HG03066 (cell line): ENCODE data around the gene NDUFS3.
A peak's percentile ranks its signal among the peaks of the same experiment; 100 is the strongest.
"Not testable (repeated sequence)": the region's sequence is repeated elsewhere in the genome, so short reads cannot be mapped to it uniquely, and the experiment has no call there.

Experiments used
- ATAC-seq: cut with Tn5 transposase; IDR thresholded peaks from one replicate; pipeline ENCODE4 v1.9.1; 2021; ENCODE audit warnings: low read depth; ENCODE audit not compliant: unreplicated experiment

Gene NDUFS3

DNA sequence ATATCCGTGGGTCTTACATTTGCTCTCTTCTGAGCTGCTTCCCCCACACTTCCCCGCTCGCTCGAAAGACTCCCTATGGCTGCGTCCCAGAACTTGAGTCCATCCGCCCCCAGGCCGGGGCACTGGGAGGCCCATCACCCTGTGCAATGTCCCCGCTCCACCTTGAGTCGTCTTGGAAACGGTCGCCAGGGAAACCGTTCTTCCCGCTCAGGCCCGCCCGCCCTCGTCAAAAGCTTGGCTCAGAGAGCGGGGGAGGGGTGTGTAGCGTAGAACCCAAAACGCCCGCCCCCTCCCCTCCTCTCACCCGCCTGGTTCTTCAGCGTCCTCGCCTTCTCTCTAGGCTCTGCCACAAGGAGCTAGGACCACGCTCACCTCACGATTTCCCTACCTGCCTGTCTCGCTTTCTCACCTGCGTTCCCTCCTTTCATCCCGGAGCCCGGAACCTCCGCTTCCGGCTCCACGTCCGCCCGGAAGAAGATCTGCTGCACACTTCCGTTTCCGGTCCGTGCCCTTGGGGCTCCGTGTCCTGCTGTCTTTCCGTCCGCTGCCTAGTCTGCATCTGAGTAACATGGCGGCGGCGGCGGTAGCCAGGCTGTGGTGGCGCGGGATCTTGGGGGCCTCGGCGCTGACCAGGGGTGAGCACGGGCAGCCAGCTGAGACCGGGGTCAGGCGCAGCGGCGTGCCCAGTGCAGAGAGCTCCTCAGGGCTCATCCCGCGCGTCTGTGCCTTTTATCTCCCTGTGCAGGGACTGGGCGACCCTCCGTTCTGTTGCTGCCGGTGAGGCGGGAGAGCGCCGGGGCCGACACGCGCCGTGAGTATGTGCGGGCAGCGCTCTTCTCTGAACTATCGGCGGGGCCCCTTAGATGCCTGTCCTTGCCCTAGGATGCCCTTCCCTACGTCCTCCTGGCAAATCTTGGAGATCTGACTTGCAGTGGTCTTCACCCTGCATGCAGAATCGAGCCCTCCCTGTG, at the start of gene NDUFS3, which contains the start of gene KBTBD4:
TSS of gene NDUFS3 (plus strand) at position 551 of the 971 bp plus-strand sequence. CDS start at position 569, 18 bp downstream.
TSS of gene KBTBD4 (minus strand) at position 447 of the 971 bp plus-strand sequence. CDS start at position 428, 19 bp downstream.
- peak; percentile 97 for ATAC-seq

DNA sequence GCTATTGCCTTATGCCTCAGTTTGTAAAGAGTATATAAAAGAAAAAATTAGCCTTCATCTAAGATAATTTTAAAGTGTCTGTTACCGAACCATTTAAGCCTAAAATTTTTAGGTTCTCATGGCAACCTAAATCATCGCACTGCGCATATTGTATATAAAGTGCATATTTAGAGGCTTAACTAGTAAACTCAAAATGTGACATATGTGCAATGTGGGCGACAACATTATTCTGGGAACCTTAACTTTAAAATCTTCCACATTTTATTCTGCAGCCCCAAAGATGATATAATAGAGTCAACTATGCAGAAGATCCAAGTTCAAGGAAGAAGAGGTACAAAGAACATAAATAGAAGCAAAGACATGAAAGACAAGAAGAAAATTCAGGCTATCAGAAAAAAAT, 48.9 kb upstream of the NDUFS3 start:
- no peak for ATAC-seq

DNA sequence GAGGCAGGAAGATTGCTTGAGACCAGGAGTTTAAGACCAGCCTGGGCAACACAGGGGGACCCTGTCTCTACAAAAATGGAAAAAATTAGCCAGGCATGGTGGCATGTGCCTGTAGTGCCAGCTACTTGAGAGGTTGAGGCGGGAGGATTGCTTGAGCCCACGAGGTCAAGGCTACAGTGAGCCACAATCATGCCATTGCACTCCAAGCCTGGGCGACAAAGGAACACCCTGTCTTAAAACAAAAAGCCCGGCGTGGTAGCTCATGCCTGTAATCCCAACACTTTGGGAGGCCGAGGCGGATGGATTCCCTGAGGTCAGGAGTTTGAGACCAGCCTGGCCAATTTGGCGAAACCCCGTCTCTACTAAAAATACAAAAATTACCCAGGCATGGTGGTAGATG, 48.2 kb upstream of the NDUFS3 start:
- ATAC-seq = not testable (repeated sequence)

DNA sequence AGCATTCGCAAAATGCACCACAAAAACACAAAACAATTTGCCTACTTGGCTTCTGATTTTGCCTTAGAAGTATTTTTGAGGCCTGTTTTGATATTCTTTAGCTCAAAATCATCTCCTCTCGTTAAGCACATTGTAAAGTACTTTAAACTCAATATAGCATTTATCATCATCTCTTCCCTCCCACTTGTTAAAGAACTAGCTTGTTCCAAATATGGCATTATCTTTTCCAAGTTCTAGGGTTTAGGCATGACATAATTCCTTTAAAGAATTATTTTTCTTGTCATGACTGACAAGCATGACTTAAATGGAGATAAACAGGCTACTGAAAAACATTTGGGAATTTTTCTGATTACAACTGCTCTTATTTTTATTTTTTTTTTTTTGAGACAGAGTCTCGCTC, 47.2 kb upstream of the NDUFS3 start:
- no peak for ATAC-seq

DNA sequence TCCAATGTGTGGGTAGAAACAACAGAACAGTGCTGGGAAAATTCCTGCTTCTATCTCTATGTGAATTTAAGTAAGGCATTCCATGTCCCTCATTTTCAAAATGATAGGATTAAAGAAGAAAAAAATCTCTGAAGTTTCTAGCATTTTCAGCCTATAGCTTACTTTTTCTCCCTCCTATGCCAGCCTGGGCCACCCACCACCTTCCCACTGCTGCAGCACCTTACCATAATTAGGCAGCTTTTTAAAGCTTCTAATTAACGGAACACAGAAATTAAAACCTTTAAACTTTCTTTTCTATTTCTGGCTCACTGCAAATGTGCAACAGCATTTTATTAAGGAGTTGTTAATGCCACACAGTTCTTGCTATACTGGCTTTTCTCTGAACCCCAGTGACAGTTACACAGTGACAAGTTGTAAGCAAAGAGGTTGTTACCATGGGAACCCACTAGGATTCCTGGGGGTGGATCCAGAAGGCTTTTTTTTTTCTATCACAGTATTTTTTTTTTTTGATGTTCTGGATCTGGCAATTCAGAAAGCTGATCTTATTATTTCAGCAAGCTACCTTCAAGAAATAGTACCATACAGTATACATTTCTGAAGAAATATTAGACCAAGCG, 46.2 kb upstream of the NDUFS3 start:
- no peak for ATAC-seq

DNA sequence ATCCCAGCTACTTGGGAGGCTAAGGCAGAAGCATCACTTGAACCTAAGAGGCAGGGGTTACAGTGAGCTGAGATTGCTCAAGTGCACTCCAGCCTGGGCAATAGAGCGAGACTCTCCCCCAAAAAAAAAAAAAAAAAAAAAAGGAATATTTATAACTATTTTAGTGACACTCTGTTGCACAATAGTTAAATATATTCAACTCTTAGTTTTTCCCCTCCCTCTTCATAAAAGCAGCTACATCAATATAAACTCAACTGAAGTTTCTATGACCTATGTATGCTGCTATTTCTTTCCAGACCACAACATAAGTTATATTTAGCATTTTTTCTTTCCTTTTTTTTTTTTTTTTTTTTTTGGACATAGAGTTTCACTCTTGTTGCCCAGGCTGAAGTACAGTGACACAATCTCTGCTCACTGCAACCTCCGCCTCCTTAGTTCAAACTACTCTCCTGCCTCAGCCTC, 45.2 kb upstream of the NDUFS3 start:
- ATAC-seq = no peak

DNA sequence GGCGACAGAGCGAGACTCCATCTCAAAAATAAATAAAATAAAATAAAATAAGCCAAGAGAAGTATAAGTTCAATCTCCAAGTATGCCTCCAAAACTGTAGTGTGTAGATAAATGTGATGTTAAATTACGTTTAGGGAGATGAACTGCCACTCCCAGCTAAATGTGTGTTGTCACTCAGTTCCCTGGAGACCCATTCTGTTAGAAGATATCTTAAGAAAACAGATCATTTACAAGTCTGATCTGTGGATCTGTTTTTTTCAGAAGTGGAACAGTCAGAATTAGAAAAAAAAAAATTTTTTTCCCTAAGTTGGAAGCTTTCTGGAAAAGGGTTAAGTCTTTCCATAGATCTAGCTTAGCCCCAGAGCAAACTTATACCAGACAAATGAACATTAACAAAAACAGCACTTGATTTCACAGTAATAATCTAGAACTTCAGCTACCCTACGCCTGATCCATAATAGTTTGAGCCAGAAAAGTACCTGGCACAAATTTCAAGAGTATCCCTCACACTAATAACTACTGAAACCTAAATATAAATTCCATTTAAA, 44.1 kb upstream of the NDUFS3 start:
- no peak for ATAC-seq

DNA sequence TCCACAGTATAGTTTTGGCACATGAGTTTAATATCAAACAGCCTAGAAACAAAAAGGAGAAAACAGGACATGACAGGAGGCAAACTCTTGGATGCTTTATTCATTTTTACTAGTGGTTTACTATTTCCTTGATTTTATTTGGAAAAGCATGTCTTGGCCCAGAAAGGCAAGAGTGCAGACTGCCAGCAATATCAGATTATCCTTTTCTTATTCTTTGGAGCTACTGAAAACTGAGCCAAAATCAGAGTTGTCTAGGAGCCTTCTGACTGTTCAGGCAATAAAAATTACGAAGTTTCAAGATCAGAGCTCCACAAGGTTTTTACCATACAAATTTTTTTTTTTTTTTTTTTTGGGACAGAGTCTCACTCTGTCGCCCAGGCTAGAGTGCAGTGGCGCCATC, 42.0 kb upstream of the NDUFS3 start:
- no peak for ATAC-seq

DNA sequence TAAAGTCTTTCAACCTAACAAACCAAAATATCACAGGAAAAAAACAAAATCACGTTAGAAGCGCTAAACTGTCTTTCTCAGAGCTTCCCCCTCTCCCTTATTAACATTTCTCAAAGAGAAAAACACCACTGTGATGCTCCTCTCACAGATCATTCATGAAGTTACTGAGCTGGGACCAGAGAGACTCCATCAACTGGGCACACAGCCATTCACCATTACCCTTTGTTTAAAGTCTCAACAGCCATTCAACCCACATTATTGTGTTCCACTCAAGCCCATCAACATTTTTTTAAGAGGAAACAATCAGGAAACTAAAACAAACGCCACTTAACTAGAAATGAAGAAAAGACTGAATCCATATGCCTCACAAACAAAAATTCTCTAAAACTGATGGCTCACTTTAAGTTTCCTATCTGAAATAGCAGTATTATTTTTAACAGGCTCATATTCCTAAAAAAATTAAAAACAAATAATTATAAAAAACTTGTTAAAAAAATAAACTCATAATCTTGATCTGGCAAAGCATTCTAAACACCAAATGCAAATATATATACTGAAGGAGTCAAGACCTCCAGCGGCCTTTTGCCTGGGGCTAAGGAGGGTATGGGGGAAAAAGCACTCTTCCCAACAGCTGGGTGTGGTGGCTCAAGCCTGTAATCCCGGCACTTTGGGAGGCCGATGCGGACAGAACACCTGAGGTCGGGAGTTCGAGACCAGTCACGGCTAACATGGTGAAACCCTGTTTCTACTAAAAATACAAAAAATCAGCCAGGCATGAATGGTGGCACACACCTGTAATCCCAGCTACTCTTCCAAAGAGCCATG, 39.9 kb upstream of the NDUFS3 start:
- no peak for ATAC-seq

DNA sequence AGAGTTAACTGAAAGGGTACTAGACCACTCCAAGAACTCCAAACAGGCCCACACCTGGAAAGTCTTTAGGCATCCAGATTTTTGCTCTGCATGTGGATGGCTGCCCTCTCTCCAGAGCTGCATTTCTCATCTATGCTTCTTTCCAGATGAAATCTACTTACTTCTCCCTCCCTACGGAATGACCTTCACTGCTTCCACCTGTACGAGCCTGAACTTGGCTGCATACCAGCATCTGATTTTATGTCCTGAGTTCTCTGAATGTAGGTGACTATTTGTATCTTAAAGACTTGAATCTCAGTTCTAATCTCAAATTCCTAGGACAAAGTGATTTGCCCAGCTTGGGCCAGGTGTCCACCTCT, 39.2 kb upstream of the NDUFS3 start:
- no peak for ATAC-seq

DNA sequence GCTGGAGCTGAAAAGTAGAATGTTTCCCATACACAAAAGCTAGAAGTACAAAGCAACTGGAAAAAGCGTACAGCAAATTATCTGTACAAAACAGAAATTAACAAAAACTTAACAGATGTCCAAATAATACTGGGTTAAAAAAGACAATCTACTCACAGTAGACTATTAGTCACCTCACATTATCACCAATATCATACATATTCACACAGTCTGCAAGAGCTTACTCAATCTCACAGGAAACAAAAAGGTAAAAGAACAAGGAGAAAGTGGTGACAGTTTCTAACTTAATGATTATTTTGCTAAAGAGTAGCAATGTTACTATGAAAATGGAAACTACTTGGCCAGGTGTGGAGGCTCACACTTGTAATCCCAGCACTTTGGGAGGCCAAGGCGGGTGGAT, 37.8 kb upstream of the NDUFS3 start:
- no peak for ATAC-seq

DNA sequence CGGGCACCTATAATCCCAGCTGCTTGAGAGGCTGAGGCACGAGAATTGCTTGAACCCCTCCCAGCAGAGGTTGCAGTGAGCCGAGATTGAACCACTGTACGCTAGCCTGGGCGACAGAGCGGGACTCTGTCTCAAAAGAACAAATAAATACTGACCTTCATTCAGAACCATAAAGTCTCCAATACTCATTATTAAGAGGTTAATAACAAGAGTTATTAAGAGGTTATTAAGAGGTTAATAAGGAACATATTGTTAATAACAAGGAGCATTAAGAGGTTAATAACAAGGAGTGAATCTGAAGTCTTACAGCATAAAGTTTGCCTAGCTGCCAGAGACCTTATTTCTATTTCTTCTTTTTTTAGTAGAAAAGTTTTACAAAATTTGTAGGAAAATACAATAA, 33.6 kb upstream of the NDUFS3 start:
- no peak for ATAC-seq

DNA sequence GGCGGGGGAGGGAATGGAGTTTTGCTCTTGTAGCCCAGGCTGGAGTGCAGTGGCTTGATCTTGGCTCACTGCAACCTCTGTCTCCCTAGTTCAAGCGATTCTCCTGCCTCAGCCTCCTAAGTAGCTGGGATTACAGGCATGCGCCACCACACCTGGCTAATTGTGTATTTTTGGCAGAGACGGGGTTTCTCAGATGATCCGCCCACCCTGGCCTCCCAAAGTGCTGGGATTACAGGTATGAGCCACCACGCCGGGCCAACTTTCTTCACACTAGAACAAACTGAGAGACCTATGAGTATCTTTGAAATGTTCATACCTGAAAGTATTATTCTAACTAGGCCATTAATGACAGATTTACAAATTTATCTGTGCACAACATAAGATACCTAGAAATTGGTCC, 32.6 kb upstream of the NDUFS3 start:
- not testable (repeated sequence) for ATAC-seq

DNA sequence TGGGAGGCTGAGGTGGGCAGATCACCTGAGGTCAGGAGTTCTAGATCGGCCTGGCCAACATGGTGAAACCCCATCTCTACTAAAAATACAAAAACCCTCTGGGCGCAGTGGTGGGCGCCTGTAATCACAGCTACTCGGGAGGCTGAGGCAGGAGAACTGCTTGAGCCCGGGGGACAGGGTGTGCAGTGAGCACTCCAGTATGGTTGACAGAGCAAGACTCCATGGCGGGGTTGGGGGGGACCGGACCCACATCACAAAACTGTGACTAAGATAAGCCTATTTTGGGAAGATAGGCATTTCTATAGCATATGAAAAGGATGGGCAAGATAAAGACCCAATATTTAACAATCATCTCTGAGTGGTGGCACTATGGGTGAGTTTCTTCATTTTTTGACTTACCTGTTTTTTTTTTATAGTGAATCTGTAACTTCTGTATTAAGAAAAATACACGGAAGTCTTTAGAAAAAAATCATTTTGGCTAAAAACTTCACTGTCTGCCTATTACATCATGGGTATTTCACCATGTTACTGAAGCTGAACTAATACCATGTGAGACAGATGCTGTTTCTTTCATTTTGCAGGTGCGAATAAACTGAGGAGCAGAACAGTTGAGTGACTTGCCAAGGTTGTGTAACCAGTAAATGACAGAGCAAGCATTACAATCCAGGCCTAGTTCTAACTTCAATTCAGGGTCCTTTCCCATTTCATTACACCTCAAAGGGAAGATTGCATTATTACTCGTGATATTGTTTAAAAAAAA, 28.4 kb upstream of the NDUFS3 start:
- no peak for ATAC-seq

DNA sequence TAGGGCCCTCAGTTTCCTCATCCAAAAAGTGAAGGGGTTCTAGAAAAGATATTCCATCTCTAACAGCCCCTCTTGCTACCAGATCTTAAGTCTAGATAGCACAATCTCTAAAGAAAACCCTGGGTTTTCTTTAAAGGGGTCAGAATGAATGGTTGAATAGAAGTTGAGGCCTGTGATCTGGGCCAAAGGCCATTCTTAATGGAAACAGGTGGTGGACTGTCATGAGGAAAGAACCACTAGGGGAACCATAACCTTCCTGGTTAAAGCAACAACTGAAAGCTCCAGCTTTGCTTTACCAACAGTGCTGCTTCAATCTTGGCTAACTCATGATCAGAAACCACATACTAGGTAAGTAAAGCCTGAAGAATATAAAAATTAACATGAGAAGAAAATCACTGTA, 27.8 kb upstream of the NDUFS3 start:
- no peak for ATAC-seq

DNA sequence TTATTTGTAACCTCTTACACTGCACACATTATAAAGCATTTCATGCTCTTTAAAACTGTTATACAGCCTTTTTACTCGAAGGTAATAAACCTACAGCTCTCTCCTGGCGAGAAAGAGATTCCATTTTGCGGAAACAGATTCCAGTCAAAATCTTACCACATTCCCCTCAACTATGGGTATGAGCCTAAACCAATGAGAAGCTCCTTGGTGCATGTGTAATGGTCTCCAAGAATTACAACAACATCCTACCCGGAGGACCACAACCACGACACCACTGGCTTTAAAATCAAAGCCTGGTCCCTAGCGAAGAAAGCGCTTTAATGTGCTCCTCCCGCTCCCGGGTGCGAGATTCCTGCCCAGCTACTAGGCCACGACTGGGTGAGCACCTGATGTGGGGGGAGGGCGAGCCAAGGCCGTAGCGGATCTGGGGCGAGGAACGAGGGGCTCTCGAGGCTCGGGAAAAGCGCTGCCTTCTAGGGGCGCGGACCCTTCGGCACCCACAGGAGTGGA, 26.8 kb upstream of the NDUFS3 start:
- no peak for ATAC-seq

DNA sequence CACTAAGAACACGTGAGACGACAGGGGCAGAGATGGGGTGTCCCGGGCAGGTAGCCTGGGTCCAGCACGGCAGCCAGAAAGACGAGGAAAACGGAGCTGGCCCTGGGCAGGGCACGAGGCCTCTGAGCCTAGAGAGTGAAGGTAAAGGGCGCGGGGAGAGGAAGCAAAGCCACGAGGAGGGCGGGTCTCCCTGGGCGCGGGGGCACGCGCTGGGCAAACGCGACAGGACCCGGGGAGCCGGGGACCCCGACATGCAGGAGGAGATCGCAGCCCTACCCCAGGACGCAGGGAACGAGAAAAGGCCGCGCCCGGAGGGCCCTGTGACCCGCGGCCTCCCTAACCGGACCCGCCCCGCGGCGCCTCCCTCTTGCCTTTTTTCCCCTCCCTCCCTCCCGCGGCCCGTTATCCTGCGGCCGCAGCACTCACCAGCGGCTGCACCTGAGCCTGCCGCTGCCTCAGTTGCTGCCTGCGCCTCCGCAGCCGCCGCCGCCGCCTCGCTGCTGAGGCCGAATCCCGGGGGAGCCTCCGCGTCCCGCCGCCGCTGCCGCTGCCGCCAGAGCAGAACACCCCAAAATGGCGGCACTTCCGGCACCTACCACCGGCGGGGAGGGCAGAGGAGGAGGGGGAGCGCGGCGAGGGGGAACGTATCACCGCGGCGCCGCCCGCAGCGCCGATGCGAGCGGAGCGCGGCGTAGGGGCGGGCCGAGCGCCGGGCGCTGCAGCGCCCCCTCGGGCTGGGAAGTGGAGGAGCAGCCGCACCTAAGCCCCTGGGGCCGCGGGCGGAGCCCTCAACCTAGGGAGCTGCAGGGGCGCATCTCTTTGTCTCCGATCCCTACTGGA, 26.1 kb upstream of the NDUFS3 start, which contains the start of gene CELF1:
TSS of gene CELF1 (minus strand) at position 567 of the 840 bp plus-strand sequence. CDS start 53,609 bp downstream, outside the sequence.
- ATAC-seq = peak; percentile 86

DNA sequence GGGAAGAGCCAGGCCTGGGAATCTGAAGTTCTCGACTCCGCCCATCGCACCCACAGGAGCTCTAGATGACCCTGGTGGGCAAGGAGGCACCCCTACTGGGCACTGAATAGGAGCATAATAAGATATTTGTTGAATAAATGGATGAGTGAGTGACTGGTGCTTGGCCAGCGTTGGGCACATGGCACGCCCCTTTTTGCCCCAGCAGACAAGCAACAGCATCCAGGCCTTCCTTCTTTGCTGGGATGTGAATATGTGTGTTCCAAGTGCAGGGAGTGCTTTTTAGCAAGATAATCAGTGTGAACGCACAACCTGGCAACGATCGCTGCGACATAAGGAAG, 25.5 kb upstream of the NDUFS3 start:
- peak; percentile 25 for ATAC-seq

DNA sequence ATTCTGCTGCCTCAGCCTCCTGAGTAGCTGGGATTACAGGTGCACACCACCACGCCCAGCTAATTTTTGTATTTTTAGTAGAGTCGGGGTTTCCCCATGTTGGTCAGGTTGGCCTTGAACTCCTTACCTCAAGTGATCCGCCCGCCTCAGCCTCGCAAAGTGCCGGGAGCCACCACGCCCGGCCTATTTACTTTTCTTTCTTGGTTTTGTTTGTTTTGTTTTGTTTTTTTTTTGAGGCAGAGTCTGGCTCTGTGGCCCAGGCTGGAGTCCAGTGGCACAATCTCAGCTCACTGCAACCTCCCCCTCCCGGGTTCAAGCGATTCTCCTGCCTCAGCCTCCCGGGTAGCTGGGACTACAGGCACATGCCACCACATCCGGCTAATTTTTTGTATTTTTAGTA, 21.9 kb upstream of the NDUFS3 start:
- ATAC-seq = not testable (repeated sequence)
